HEK293T (cell line): Measurements from ENCODE around the gene JAK3.
"Not testable (repeated sequence)": the region's sequence is repeated elsewhere in the genome, so short reads cannot be mapped to it uniquely, and the experiment has no call there.

Source experiments
- CTCF ChIA-PET: fragments of 350-600 bp; formaldehyde crosslinking; extraction: SDS; loops from one replicate; lab custom pipeline; 2021; ENCODE audit warnings: antibody characterized with exemption, inconsistent platforms; lab: Yijun Ruan, JAX
- POLR2A ChIA-PET: fragments of 350-600 bp; formaldehyde crosslinking; extraction: SDS; loops from one replicate; lab custom pipeline; 2020; ENCODE audit warnings: antibody characterized with exemption, inconsistent platforms; lab: Yijun Ruan, JAX
- DNase-seq: peaks from one replicate; pipeline ENCODE4 v3.0.0; 2012; ENCODE audit warnings: mixed read lengths; ENCODE audit errors: extremely low spot score
- ARNT ChIP-seq: fragments of 450-650 bp; IDR thresholded peaks from 2 replicates; pipeline ENCODE4 v1.6.1; 2017; ENCODE audit warnings: mild to moderate bottlenecking
- BHLHE40 ChIP-seq: fragments of 450-650 bp; IDR thresholded peaks from 2 replicates; pipeline ENCODE4 v1.6.1; 2016; ENCODE audit warnings: mild to moderate bottlenecking, moderate library complexity, borderline replicate concordance
- CTBP1 ChIP-seq: fragments of 450-650 bp; IDR thresholded peaks from 2 replicates; pipeline ENCODE4 v1.6.1; 2016; ENCODE audit warnings: borderline replicate concordance
- ELF4 ChIP-seq: fragments of 450-650 bp; IDR thresholded peaks from 2 replicates; pipeline ENCODE4 v1.6.1; 2017; ENCODE audit warnings: antibody characterized with exemption
- FOXA1 ChIP-seq: fragments of 450-650 bp; IDR thresholded peaks from 2 replicates; pipeline ENCODE4 v1.6.1; 2016; ENCODE audit warnings: mild to moderate bottlenecking
- FOXK2 ChIP-seq: fragments of 450-650 bp; IDR thresholded peaks from 2 replicates; pipeline ENCODE4 v1.6.1; 2016; ENCODE audit warnings: mild to moderate bottlenecking
- FOXM1 ChIP-seq: fragments of 450-650 bp; IDR thresholded peaks from 2 replicates; pipeline ENCODE4 v1.6.1; 2017; ENCODE audit warnings: mild to moderate bottlenecking, borderline replicate concordance
- HDGF ChIP-seq: fragments of 450-650 bp; IDR thresholded peaks from 2 replicates; pipeline ENCODE4 v1.6.1; 2017; ENCODE audit warnings: antibody characterized with exemption, borderline replicate concordance
- L3MBTL2 ChIP-seq: fragments of 450-650 bp; conservative IDR thresholded peaks from 2 replicates; pipeline ENCODE4 v1.6.1; 2016; ENCODE audit warnings: mild to moderate bottlenecking
- LEF1 ChIP-seq: fragments of 450-650 bp; IDR thresholded peaks from 2 replicates; pipeline ENCODE4 v1.6.1; 2017; ENCODE audit warnings: mild to moderate bottlenecking, borderline replicate concordance
- NFRKB ChIP-seq: fragments of 450-650 bp; IDR thresholded peaks from 2 replicates; pipeline ENCODE4 v1.6.1; 2016; ENCODE audit warnings: mild to moderate bottlenecking, moderate library complexity
- PKNOX1 ChIP-seq: fragments of 450-650 bp; IDR thresholded peaks from 2 replicates; pipeline ENCODE4 v1.6.1; 2016
- SP1 ChIP-seq: fragments of 450-650 bp; IDR thresholded peaks from 2 replicates; pipeline ENCODE4 v1.6.1; 2017
- SUZ12 ChIP-seq: fragments of 450-650 bp; IDR thresholded peaks from 2 replicates; pipeline ENCODE4 v1.6.1; 2016; ENCODE audit warnings: mild to moderate bottlenecking
- TARDBP ChIP-seq: fragments of 450-650 bp; IDR thresholded peaks from 2 replicates; pipeline ENCODE4 v1.6.1; 2016
- ZNF384 ChIP-seq: fragments of 450-650 bp; IDR thresholded peaks from 2 replicates; pipeline ENCODE4 v1.6.1; 2016

JAK3 gene

GRCh38 chr19:17788632-17789031 lies 59.1 kb downstream of the JAK3 start:
- ChIA-PET POLR2A (no interaction called here), CTCF (interaction anchor here (0.6 kb wide), 2 partner anchors 9 to 133 kb away, joined by 3 to 5 read pairs; no protein-coding TSS in a partner anchor)
- DNase-seq, result no peak
- no peak for TF ChIP-seq FOXM1
- no peak for TF ChIP-seq LEF1
- no peak for TF ChIP-seq HDGF
- no peak for TF ChIP-seq ZNF384
- TF ChIP-seq FOXK2, result no peak
- no peak for TF ChIP-seq BHLHE40
- no peak for TF ChIP-seq PKNOX1
- no peak for TF ChIP-seq FOXA1
- no peak for TF ChIP-seq ELF4
- no peak for TF ChIP-seq CTBP1
- TF ChIP-seq NFRKB, result no peak
- TF ChIP-seq L3MBTL2, result no peak
- no peak for TF ChIP-seq SP1
- TF ChIP-seq SUZ12, result no peak

- ChIA-PET POLR2A (no interaction called here), CTCF (no interaction called here)
- no peak for DNase-seq
- TF ChIP-seq FOXA1 (no peak), SP1 (no peak), NFRKB (no peak), FOXK2 (no peak), PKNOX1 (no peak), SUZ12 (no peak), ZNF384 (no peak), TARDBP (no peak), LEF1 (no peak), ARNT (no peak), ELF4 (no peak), L3MBTL2 (no peak), HDGF (no peak), BHLHE40 (no peak), FOXM1 (no peak), CTBP1 (no peak)
These were observed 60.4 kb downstream of the JAK3 start for GRCh38 chr19:17787274-17787913.

- ChIA-PET POLR2A (no interaction called here), CTCF (interaction anchor here (0.7 to 2.4 kb wide), 4 partner anchors 9 to 70 kb away, joined by 3 to 11 read pairs (median 4); no protein-coding TSS in a partner anchor)
- TF ChIP-seq PKNOX1, result peak; percentile 72
- TF ChIP-seq CTBP1, result no peak
- DNase-seq, result peak; percentile 80
These were observed 63.4 kb downstream of the JAK3 start for GRCh38 chr19:17784201-17785008.

GRCh38 chr19:17783721-17784120 lies 64.1 kb downstream of the JAK3 start:
- DNase-seq, POLR2A ChIA-PET: not testable (repeated sequence)
- CTCF ChIA-PET, result interaction anchor here (1.2 to 2.4 kb wide), 2 partner anchors 9 to 17 kb away, joined by 5 to 11 read pairs; no protein-coding TSS in a partner anchor

GRCh38 chr19:17780781-17781180 lies 67.0 kb downstream of the JAK3 start:
- ChIA-PET POLR2A (no interaction called here), CTCF (no interaction called here)
- no peak for DNase-seq
- TF ChIP-seq ZNF384 (no peak), FOXK2 (no peak), HDGF (no peak)

GRCh38 chr19:17778968-17779929 lies 68.5 kb downstream of the JAK3 start:
- TF ChIP-seq NFRKB (no peak), SP1 (no peak), BHLHE40 (no peak), L3MBTL2 (no peak), ARNT (no peak), FOXK2 (no peak), PKNOX1 (no peak), TARDBP (no peak), HDGF (no peak), SUZ12 (no peak), ELF4 (no peak), CTBP1 (no peak), FOXA1 (no peak), LEF1 (no peak), ZNF384 (no peak), FOXM1 (no peak)
- POLR2A ChIA-PET, result no interaction called here
- DNase-seq, result peak; percentile 42
- CTCF ChIA-PET, result no interaction called here
